Measurements from ENCODE around the gene BLID.

Gene BLID

GRCh38 chr11:122115524-122116379, at the start of gene BLID:
Gene BLID (minus strand): TSS chr11:122116215. CDS start chr11:122115922, 293 bp downstream.
- no peaks in the 10 kb centered on the region for H3K4me1 Mint-ChIP-seq
- no peak within 1 kb of the TSS for H3K27ac Mint-ChIP-seq
- H3K4me3 Mint-ChIP-seq, result no peak within 1 kb of the TSS
- H3K36me3 Mint-ChIP-seq, result no peaks in the 10 kb centered on the region
- H3K27me3 Mint-ChIP-seq, result peaks cover 3% of the 10 kb centered on the region
- no peaks in the 10 kb centered on the region for H3K9me3 Mint-ChIP-seq

DNA sequence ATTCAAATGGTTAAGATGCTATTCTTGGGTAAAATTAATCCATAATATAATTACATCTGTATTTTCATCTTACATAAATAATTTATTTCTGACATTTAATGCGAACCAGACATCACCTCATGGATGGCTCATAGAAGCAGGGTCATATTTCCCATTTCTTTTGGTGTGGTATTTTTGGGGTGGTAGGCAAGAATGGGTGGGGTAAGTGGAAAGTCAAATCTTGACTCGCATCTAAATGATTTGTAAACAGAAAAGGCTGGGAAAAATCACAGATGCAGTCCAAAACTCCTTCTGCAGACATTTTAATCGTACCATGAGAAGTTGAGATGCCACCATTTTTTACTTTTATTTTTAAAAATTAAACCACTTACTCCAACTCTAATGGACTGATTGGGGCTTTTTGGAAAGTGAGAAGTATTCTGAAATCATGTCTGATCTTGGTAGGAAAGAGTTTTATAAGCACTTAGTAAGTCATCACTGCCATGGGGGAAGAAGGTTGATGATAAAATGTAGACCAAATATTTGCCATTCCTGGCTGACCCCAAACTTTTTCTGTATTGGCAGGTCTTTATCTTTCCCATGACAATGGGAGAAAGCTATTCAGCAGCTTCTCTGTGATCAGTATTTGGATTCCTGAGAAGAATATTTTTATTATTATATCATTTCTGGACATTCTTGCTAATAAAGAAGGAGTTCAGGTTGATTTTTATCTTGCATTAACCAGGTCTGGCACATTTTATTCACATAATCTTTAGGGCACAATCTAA, 47.2 kb upstream of the BLID start:
- H3K9me3 Mint-ChIP-seq, result no peaks in the 10 kb centered on the region
- H3K4me1 Mint-ChIP-seq, result no peaks in the 10 kb centered on the region
- H3K27me3 Mint-ChIP-seq, result peaks cover 1% of the 10 kb centered on the region
- H3K27ac Mint-ChIP-seq, result no peak overlapping the region
- no peak overlapping the region for H3K4me3 Mint-ChIP-seq
- H3K36me3 Mint-ChIP-seq, result no peaks in the 10 kb centered on the region

DNA sequence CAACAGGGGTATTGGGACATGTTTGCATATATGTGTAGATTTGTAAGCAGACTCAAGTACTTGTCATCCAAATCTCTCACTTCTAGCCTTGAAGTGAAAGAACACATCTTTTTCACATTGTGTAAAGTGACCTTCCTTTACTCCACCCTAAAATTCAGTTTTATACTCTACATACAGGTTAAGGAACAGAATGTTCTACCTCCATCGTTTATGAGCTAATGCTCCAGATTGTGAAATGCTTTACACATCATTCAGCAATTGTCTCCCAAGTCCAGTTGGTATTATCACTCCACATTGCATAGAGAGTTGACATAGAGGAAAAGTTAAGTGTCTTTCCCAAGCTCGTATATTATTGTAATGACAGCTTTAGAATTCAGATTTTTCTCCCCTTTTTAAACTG, 46.1 kb upstream of the BLID start:
- H3K4me3 Mint-ChIP-seq, result no peak overlapping the region
- no peaks in the 10 kb centered on the region for H3K36me3 Mint-ChIP-seq
- H3K9me3 Mint-ChIP-seq, result no peaks in the 10 kb centered on the region
- no peak overlapping the region for H3K27ac Mint-ChIP-seq
- H3K27me3 Mint-ChIP-seq, result no peaks in the 10 kb centered on the region
- peaks cover 9% of the 10 kb centered on the region for H3K4me1 Mint-ChIP-seq

DNA sequence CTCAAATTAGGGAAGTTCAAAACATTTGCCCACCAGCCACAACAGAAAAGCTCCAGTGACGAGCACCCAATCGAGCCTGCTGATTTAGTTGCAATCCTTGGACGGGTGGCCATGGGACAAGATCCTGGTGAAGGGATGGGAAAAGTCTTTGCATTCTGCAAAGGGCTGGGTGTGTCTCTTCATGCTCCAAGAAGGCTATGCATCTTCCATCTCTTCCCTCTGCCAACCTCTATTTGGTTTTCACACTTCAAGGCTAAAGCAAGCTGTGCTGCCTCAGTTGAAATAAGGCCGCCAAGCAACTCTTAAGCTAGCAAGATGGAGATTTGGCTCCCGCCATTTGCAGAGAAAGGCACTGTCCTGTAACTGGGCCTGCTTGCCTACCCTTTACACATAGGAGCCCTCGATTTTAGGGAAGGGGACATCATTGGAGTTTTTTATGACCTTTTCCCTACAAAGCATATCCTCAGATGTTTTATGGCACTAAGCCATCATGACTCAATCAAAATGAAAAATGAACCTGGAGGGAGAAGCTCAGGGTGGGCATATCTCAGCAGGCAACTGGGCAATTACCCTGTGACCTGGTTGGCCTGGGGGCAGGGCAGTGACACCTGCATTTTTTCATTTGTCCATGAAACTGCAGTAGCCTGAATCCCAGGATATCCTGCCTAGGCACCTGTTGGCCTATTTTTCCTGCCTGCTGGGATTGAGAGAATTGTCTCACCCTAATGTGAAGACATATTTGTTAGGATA, 45.0 kb upstream of the BLID start:
- no peak overlapping the region for H3K4me3 Mint-ChIP-seq
- peaks cover 20% of the 10 kb centered on the region for H3K4me1 Mint-ChIP-seq
- H3K36me3 Mint-ChIP-seq, result no peaks in the 10 kb centered on the region
- H3K9me3 Mint-ChIP-seq, result no peaks in the 10 kb centered on the region
- no peak overlapping the region for H3K27ac Mint-ChIP-seq
- peaks cover 2% of the 10 kb centered on the region for H3K27me3 Mint-ChIP-seq

DNA sequence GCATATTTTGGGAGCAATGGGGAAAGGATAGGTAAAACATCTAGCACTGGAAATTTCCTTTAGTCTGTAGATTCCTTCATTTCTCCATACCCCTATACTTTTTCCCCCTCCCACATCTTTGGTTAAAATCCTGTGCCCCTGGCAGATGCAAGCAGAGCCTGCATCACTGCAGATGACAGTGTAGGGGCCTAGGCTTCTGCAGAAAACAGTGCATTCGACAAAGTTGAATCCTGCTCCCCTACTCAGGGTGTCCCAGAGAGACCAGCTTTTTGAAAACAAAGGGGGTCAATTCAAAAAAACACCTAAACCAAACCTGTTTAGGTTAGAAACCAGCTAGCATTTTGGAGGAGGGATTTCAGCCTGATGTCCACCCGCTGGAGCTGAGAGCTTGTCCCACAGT, 43.8 kb upstream of the BLID start:
- H3K4me1 Mint-ChIP-seq, result peaks cover 20% of the 10 kb centered on the region
- no peaks in the 10 kb centered on the region for H3K9me3 Mint-ChIP-seq
- H3K4me3 Mint-ChIP-seq, result no peak overlapping the region
- H3K27ac Mint-ChIP-seq, result no peak overlapping the region
- H3K27me3 Mint-ChIP-seq, result peaks cover 2% of the 10 kb centered on the region
- no peaks in the 10 kb centered on the region for H3K36me3 Mint-ChIP-seq

GRCh38 chr11:122159173-122159721, 43.2 kb upstream of the BLID start:
- Mint-ChIP-seq H3K27ac (no peak overlapping the region), H3K4me3 (no peak overlapping the region), H3K27me3 (peaks cover 2% of the 10 kb centered on the region), H3K9me3 (no peaks in the 10 kb centered on the region), H3K36me3 (no peaks in the 10 kb centered on the region), H3K4me1 (peaks cover 20% of the 10 kb centered on the region)

GRCh38 chr11:122158171-122158570, 42.2 kb upstream of the BLID start:
- H3K27me3 Mint-ChIP-seq, result peaks cover 2% of the 10 kb centered on the region
- no peaks in the 10 kb centered on the region for H3K9me3 Mint-ChIP-seq
- H3K4me1 Mint-ChIP-seq, result peaks cover 20% of the 10 kb centered on the region
- H3K36me3 Mint-ChIP-seq, result no peaks in the 10 kb centered on the region
- no peak overlapping the region for H3K27ac Mint-ChIP-seq
- no peak overlapping the region for H3K4me3 Mint-ChIP-seq

GRCh38 chr11:122157653-122158161, 41.7 kb upstream of the BLID start:
- Mint-ChIP-seq H3K36me3 (no peaks in the 10 kb centered on the region), H3K27me3 (peaks cover 2% of the 10 kb centered on the region), H3K4me3 (peak overlapping the region; percentile 64), H3K4me1 (peaks cover 20% of the 10 kb centered on the region), H3K9me3 (no peaks in the 10 kb centered on the region), H3K27ac (no peak overlapping the region)

DNA sequence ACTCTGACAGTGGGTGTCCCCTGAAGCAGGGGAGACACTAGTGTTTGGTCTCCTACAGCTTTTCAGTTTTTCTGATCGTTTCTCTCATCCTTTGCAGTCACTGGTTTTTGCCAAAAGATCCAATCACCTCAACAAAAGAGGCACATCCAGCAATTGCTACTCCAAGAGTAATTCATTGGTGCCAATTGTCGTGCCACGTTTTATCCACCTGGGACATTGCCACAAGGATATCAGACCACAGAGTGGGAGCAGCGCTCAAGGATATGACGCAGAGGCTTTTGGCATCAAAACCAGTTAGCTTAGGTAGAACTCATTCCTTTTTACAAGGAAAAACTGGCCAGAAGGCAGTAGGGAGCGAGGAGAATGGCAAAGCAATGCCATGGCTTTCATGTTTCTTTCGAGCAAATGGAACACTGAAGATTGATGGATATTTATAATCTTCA, 40.9 kb upstream of the BLID start:
- no peak overlapping the region for H3K27ac Mint-ChIP-seq
- peaks cover 20% of the 10 kb centered on the region for H3K4me1 Mint-ChIP-seq
- peaks cover 2% of the 10 kb centered on the region for H3K27me3 Mint-ChIP-seq
- no peaks in the 10 kb centered on the region for H3K9me3 Mint-ChIP-seq
- H3K4me3 Mint-ChIP-seq, result peak overlapping the region; percentile 64
- H3K36me3 Mint-ChIP-seq, result no peaks in the 10 kb centered on the region

DNA sequence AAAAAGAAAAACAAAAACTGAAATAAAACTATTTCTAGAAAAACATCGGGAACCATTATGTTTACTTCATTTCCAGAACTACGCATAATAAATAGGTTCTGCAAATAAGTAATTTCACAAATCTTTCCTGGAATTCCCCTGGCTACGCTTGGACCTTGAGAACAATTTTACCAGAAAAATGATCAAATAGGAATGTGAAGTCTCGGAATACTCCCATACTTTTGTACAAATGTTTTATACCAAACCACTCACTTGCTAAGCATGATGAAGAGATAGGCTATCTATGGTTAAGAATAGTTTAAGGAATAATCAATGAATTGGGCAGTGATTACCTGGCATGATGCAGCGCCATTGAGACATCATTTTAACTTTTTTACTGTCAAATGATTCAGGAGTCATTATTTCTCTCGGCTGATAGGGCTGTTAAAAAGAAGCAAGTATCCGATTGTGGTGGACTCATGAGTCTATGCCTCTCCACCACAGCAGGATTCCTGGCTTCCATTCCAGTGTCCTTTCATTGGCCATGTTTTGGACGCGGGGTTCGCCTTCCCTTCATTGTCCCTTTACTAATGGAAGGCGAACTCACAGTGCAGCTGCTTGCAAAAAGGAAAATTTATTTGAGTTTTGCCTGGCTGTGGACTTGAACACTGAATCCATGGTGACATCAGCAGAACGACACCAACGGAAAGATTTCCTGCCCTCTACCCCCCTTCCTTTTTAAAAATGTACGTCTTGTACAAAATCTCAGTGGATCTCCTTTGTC, 39.9 kb upstream of the BLID start:
- peaks cover 20% of the 10 kb centered on the region for H3K4me1 Mint-ChIP-seq
- no peaks in the 10 kb centered on the region for H3K9me3 Mint-ChIP-seq
- no peaks in the 10 kb centered on the region for H3K36me3 Mint-ChIP-seq
- peaks cover 2% of the 10 kb centered on the region for H3K27me3 Mint-ChIP-seq
- no peak overlapping the region for H3K4me3 Mint-ChIP-seq
- no peak overlapping the region for H3K27ac Mint-ChIP-seq

DNA sequence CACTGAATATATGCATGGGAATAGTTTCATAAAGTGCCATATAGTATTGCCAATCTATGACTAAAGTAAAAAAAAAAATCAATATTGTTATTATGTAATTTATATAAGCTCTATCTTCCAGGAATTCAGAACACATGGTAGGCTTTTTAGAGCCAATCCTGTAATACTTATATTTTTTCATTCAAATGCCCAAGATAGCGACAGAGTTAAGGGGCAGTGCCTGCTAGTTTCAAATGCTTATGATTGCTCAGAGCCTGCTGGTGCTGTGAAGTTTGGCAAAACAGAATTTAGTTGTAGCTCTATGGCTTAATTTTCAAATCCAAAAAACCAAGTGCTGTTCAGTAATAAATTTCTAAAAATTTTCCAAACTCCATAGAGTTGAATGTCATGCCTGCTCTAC, 39.0 kb upstream of the BLID start:
- peaks cover 2% of the 10 kb centered on the region for H3K27me3 Mint-ChIP-seq
- H3K9me3 Mint-ChIP-seq, result no peaks in the 10 kb centered on the region
- H3K36me3 Mint-ChIP-seq, result no peaks in the 10 kb centered on the region
- peaks cover 20% of the 10 kb centered on the region for H3K4me1 Mint-ChIP-seq
- H3K27ac Mint-ChIP-seq, result no peak overlapping the region
- no peak overlapping the region for H3K4me3 Mint-ChIP-seq

- peaks cover 2% of the 10 kb centered on the region for H3K27me3 Mint-ChIP-seq
- H3K4me1 Mint-ChIP-seq, result peaks cover 20% of the 10 kb centered on the region
- H3K27ac Mint-ChIP-seq, result no peak overlapping the region
- H3K4me3 Mint-ChIP-seq, result no peak overlapping the region
- no peaks in the 10 kb centered on the region for H3K36me3 Mint-ChIP-seq
- H3K9me3 Mint-ChIP-seq, result no peaks in the 10 kb centered on the region
These were observed 38.2 kb upstream of the BLID start for GRCh38 chr11:122154227-122154626.

- peaks cover 20% of the 10 kb centered on the region for H3K4me1 Mint-ChIP-seq
- no peak overlapping the region for H3K4me3 Mint-ChIP-seq
These were observed 37.7 kb upstream of the BLID start for GRCh38 chr11:122153746-122154145.

GRCh38 chr11:122150216-122151124, 34.5 kb upstream of the BLID start:
- no peak overlapping the region for H3K4me3 Mint-ChIP-seq
- H3K36me3 Mint-ChIP-seq, result no peaks in the 10 kb centered on the region
- no peaks in the 10 kb centered on the region for H3K4me1 Mint-ChIP-seq
- H3K27me3 Mint-ChIP-seq, result peaks cover 4% of the 10 kb centered on the region
- H3K9me3 Mint-ChIP-seq, result no peaks in the 10 kb centered on the region
- H3K27ac Mint-ChIP-seq, result no peak overlapping the region

More at GRCh38 chr11:122153746-122154145, 37.7 kb upstream of the BLID start:
- Mint-ChIP-seq H3K9me3 (no peaks in the 10 kb centered on the region), H3K27me3 (peaks cover 2% of the 10 kb centered on the region), H3K36me3 (no peaks in the 10 kb centered on the region), H3K27ac (no peak overlapping the region)

Data from activated naive CD4-positive, alpha-beta T cell treated with anti-CD3 and anti-CD28 coated beads, Interleukin-2, amount 50 U/mL, for 24 hours (primary cell).